ENCODE results near the gene ATP5IF1.

DNA sequence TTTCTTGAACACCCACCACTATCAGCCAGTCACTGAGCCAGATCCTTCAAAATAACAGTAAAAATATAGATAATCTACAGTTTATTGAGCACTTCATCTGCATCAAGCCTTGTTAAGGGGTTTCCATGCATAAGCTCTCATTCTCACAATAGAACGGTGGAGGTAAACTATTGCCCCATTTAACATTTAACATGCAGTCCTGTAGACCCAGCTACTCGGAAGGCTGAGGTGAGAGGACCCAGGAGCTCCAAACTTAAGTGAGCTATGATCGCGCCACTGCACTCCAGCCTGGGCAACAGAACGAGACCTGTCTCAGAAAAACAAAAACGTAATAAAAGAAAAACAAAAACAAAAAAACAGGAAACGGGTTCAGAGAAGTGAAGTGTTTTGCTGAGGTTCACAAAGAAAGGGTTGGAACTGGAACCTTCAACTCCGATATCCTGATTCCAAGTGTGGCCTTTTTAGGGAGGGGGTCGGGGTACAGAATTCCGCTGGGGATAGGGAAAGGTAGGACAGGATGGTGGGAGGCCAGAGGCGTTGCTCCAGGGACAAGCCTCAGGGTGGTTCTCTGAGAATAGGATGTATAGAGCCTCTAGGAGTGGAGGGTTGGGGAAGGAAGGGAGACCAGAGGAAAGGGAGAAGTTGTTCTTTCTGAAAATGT is 11.8 kb downstream of the ATP5IF1 start:
- TF ChIP-seq, protein P1, sequence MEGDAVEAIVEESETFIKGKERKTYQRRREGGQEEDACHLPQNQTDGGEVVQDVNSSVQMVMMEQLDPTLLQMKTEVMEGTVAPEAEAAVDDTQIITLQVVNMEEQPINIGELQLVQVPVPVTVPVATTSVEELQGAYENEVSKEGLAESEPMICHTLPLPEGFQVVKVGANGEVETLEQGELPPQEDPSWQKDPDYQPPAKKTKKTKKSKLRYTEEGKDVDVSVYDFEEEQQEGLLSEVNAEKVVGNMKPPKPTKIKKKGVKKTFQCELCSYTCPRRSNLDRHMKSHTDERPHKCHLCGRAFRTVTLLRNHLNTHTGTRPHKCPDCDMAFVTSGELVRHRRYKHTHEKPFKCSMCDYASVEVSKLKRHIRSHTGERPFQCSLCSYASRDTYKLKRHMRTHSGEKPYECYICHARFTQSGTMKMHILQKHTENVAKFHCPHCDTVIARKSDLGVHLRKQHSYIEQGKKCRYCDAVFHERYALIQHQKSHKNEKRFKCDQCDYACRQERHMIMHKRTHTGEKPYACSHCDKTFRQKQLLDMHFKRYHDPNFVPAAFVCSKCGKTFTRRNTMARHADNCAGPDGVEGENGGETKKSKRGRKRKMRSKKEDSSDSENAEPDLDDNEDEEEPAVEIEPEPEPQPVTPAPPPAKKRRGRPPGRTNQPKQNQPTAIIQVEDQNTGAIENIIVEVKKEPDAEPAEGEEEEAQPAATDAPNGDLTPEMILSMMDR (IDR thresholded peaks at IDR 0.05), result no peak
- TF ChIP-seq POLR2A (IDR thresholded peaks at IDR 0.05) (no peak), EP300 (IDR thresholded peaks at IDR 0.05; ENCODE audit: low read depth) (no peak), POLR2AphosphoS5 (IDR thresholded peaks at IDR 0.05) (no peak)

Data from transverse colon (tissue), 4 donors.